Endometrial microvascular endothelial cells (primary cell): ENCODE results near the gene OPALIN. TPM values are rescaled to one million over a fixed set of nuclear protein-coding genes. Genes with fewer than 3 reads are reported as not detected.
"Not testable (repeated sequence)": the region's sequence is repeated elsewhere in the genome, so short reads cannot be mapped to it uniquely, and the experiment has no call there.

Experiments
- in situ Hi-C: cut with HindIII; loops from 2 replicates; pipeline ENCODE4 v1.10.0; 2017; ENCODE audit warnings: low sequenced_read_pairs, low pct_unique_long_range_greater_than_20kb; ENCODE audit errors: inconsistent ontology term
- total RNA-seq: library from RNA; depleted of rRNA; stranded (reverse); fragments of >200 nt; gene quantifications from one replicate; pipeline ENCODE4 v1.2.3, GENCODE V29; 2015; ENCODE audit errors: inconsistent ontology term

Gene OPALIN
- total RNA-seq, 1 donor from 2014 or later: not detected

GRCh38 chr10:96310321-96310669 lies 48.5 kb downstream of the OPALIN start:
- in situ Hi-C loops: no loop called here

DNA sequence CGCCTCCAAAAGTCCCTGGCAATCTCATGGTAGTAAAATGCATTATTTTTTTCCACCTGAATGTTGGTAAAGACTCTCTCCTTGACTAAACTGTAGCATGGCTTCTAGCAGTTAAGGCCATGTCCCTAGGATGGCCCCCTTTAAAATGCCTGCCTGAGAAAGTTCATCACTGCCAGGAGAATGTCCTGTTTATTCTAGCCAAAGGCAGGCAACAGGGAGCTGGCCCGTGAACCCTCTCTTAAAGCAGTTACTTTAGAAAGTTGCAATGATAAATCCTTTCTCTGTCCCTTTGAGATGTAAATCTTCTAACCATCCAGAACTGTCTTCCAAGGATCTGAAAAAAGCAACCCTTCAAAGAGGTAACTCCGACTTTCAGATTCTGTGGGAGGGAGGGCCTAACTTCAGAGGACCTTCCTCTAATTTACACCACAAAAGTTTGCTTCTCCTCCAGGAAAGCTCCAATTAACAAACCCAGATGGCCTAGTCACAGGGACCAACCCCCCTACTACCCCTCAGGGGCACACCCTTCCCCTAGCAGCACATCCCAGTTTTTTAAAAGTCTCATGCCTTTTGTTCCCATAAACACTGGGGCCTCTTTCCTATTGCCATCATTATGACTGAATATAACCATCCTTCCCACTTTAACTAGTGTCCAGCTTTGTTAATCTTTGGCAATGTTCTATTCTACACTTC lies 49.0 kb downstream of the OPALIN start:
- in situ Hi-C loops: no loop called here

DNA sequence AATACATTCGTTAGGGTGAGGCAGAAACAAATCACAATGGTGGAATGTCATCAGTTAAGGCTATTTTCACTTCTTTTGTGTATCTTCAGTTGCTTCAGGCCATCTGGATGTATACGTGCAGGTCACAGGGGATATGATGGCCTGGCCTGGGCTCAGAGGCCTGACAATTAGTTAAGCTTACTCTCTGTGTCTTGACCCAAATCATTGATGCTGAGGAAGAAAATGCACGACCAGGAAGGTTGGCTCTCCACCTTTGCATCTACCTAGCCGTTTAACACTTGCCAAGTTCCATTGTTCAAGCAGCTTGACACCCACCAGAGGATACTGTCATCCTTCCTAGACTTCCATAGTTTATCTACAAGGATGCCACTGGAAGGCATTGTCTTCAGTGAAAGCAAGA lies 49.9 kb downstream of the OPALIN start:
- in situ Hi-C loops: not testable (repeated sequence)

GRCh38 chr10:96306516-96306915 lies 52.3 kb downstream of the OPALIN start:
- in situ Hi-C loops: no loop called here

DNA sequence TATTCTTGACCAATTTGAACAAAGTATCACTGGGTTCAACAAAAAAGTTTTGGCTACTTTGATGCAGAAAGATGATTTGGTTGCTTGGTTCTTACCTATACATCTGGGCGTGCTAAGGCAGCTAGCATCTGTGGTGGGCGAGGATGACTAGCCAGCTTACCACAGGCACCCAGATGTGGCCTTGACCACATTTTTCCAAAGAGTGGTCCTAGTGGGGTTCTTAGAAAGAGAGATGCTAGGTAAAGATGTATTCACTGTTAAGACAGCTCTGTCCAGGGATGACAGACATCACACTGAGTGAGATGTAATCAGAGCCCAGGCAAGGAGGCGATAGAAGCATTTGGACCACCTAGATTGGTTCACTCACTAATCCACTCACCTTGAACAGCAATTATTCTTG lies 53.8 kb downstream of the OPALIN start:
- in situ Hi-C loops: no loop called here

DNA sequence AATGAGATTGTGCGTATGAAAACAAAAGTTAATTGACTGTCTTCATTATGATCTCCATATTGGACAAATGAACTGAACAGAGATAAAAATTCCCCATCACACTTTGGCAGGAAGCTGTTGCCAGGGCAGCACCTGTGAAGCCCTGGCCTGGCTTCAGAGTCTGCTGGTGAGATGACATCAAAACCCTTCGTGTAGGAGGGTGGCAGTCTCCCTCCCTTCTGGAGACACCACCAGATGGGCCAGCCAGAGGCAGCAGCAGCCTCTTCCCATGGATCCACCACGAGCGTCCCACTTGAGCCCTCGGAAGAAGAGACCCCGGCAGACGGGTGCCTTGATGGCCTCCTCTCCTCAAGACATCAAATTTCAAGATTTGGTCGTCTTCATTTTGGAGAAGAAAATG lies 54.6 kb downstream of the OPALIN start, which contains the start of gene DNTT:
DNTT (plus strand) TSS at position 205 of the 400 bp plus-strand sequence; CDS start at position 269, 64 bp downstream.
- in situ Hi-C loops: no loop called here

GRCh38 chr10:96301616-96302015 lies 57.2 kb downstream of the OPALIN start:
- in situ Hi-C loops: no loop called here

DNA sequence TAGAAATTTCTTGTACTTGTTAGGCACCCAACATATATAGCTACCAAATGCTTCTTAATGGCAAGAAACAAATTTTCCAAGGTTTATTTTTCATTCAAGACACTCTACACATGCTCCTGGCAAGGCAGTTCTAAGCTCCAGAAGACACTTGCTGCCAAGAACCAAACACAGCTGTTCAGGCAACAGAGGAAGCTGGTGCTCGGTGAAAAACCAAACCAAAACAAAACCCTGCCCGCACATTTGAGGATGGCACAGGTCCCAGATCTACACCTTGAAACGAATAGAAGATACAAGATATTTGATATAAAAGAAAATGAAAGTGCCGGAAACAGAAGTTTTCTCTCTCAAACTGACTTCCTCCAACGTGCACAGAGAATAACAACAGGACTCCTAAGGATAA lies 59.4 kb downstream of the OPALIN start:
- in situ Hi-C loops: no loop called here

DNA sequence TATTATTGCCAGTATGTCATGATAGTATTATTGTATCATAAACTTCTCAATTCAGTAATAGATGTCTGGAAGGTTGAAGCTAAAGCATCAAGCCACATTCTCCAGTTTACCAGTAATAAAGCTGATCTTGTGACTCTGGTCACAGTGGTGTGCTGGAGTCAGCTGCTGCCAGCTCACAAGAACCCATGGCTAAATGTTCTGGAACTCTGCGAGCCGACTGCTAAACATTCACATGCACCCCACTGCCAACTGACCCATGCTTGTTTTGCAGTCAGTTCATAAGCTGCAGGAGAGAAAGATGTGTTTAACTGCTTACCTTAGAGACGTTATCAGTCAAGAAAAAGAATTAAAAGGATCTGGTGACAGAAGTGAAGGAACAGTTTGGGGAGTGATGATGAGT lies 60.4 kb downstream of the OPALIN start:
- in situ Hi-C loops: no loop called here

DNA sequence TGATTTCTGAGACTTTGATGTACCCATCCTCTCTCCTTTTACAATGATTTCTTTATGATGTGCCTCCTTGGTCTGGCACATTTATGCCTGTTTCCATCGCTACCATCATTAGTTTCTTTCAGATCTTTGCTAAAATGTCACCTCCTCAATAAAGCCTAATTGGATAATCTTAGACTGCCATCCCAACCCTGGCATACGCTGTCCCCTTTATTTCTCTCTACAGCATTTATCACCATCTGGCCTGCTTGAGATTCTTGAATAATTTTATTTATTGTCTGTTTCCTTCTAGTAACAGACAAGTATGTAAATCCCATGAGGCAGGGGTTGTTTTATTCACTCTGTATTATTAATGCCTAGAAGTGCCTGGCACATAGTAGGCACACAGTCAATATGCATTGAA lies 61.3 kb downstream of the OPALIN start:
- in situ Hi-C loops: no loop called here

DNA sequence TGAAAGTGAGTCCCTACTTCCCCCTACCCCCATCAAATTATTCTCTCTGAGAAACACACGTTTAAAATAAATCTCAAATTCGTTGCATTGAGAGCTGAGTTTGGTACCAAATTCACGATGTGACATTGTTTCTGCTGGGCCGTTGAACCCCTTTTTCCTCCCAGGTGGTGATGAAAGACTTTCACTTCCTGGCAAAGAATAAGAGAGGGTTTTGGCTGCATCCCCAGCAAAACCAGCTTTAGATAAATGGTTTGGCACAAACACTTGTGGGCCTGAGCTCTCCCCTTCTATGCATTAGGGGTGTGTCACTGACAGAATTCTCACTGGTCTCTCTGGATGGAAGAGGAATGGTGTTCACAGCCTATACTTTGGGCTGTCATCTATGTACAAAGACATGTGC lies 63.3 kb downstream of the OPALIN start:
- in situ Hi-C loops: no loop called here

Other genes with a start within 250 kb of the OPALIN start
- gene ZNF518A, start 228.7 kb downstream of the OPALIN start, total RNA-seq: 5.0 TPM
- gene BLNK, start 87.4 kb downstream of the OPALIN start, total RNA-seq: not detected
- not detected for gene DNTT, start 54.6 kb downstream of the OPALIN start, total RNA-seq
- gene TLL2, start 154.9 kb upstream of the OPALIN start, total RNA-seq: not detected
- 125 TPM for gene TM9SF3, start 228.0 kb upstream of the OPALIN start, total RNA-seq